Central memory CD8-positive, alpha-beta T cell (primary cell): ENCODE results near the gene TJP3.

Experiments used
- ATAC-seq: fragments of 150-1000 bp; cut with Tn5 transposase; replicated peaks from 2 replicates; pipeline ENCODE4 v1.10.0; 2022; ENCODE audit warnings: mild to moderate bottlenecking, moderate FRiP score, moderate number of reproducible peaks; ENCODE audit not compliant: poor library complexity, severe bottlenecking; ENCODE audit errors: extremely low read depth
- DNase-seq, 2 donors: peaks; one replicate each; pipeline ENCODE4 v3.0.0; 2021; ENCODE audit warnings: low spot score in 2 of 2
- H3K27ac Mint-ChIP-seq: one replicate; pipeline ENCODE4 v1.8.0; 2022; ENCODE audit warnings: low read depth, mild to moderate bottlenecking, moderate library complexity, mixed read lengths
- H3K27me3 Mint-ChIP-seq: one replicate; pipeline ENCODE4 v1.8.0; 2022; ENCODE audit warnings: mixed read lengths
- H3K36me3 Mint-ChIP-seq: one replicate; pipeline ENCODE4 v1.8.0; 2022; ENCODE audit warnings: mild to moderate bottlenecking, moderate library complexity, mixed read lengths; ENCODE audit not compliant: insufficient read depth
- H3K4me1 Mint-ChIP-seq: one replicate; pipeline ENCODE4 v1.8.0; 2022; ENCODE audit warnings: mixed read lengths
- H3K4me3 Mint-ChIP-seq: one replicate; pipeline ENCODE4 v1.8.0; 2022; ENCODE audit warnings: mild to moderate bottlenecking, moderate library complexity, mixed read lengths
- H3K9me3 Mint-ChIP-seq: one replicate; pipeline ENCODE4 v1.8.0; 2022; ENCODE audit warnings: mixed read lengths

The TJP3 gene

GRCh38 chr19:3790209-3790734, 82.1 kb downstream of the TJP3 start:
- H3K4me3 Mint-ChIP-seq, result peak overlapping the region; percentile 40

GRCh38 chr19:3790941-3791340, 82.8 kb downstream of the TJP3 start:
- DNase-seq, result no peak
- Mint-ChIP-seq H3K9me3 (no peaks in the 10 kb centered on the region), H3K4me3 (peak overlapping the region; percentile 40), H3K27me3 (no peaks in the 10 kb centered on the region), H3K36me3 (peaks cover 7% of the 10 kb centered on the region), H3K27ac (peak overlapping the region; percentile 68), H3K4me1 (peaks cover 26% of the 10 kb centered on the region)
- ATAC-seq, result no peak

More at GRCh38 chr19:3790209-3790734, 82.1 kb downstream of the TJP3 start:
- no peak for ATAC-seq
- Mint-ChIP-seq H3K9me3 (no peaks in the 10 kb centered on the region), H3K4me1 (peaks cover 26% of the 10 kb centered on the region), H3K27me3 (no peaks in the 10 kb centered on the region), H3K36me3 (peaks cover 8% of the 10 kb centered on the region), H3K27ac (peak overlapping the region; percentile 68)
- DNase-seq, result no peak

GRCh38 chr19:3792114-3792513, 83.9 kb downstream of the TJP3 start:
- H3K9me3 Mint-ChIP-seq, result peaks cover 5% of the 10 kb centered on the region
- peaks cover 9% of the 10 kb centered on the region for H3K36me3 Mint-ChIP-seq
- H3K4me3 Mint-ChIP-seq, result no peak overlapping the region
- DNase-seq, result no peak
- no peak overlapping the region for H3K27ac Mint-ChIP-seq
- no peaks in the 10 kb centered on the region for H3K27me3 Mint-ChIP-seq
- peaks cover 33% of the 10 kb centered on the region for H3K4me1 Mint-ChIP-seq
- no peak for ATAC-seq

- no peaks in the 10 kb centered on the region for H3K27me3 Mint-ChIP-seq
- peaks cover 11% of the 10 kb centered on the region for H3K36me3 Mint-ChIP-seq
- peaks cover 5% of the 10 kb centered on the region for H3K9me3 Mint-ChIP-seq
- peaks cover 38% of the 10 kb centered on the region for H3K4me1 Mint-ChIP-seq
- ATAC-seq, result no peak
- no peak overlapping the region for H3K27ac Mint-ChIP-seq
- no peak for DNase-seq
- H3K4me3 Mint-ChIP-seq, result no peak overlapping the region
Observed at GRCh38 chr19:3793799-3794198, 85.6 kb downstream of the TJP3 start.

- H3K4me3 Mint-ChIP-seq, result no peak overlapping the region
- ATAC-seq (no peak), DNase-seq (no peak)
- H3K4me1 Mint-ChIP-seq, result peaks cover 29% of the 10 kb centered on the region
- H3K27ac Mint-ChIP-seq, result peak overlapping the region; percentile 10
- peaks cover 12% of the 10 kb centered on the region for H3K36me3 Mint-ChIP-seq
- H3K27me3 Mint-ChIP-seq, result no peaks in the 10 kb centered on the region
- H3K9me3 Mint-ChIP-seq, result peaks cover 5% of the 10 kb centered on the region
Observed at GRCh38 chr19:3796358-3796757, 88.2 kb downstream of the TJP3 start.

GRCh38 chr19:3798137-3798536, 90.0 kb downstream of the TJP3 start:
- H3K9me3 Mint-ChIP-seq, result peaks cover 5% of the 10 kb centered on the region
- ATAC-seq, result peak; percentile 87
- H3K4me1 Mint-ChIP-seq, result peaks cover 31% of the 10 kb centered on the region
- H3K27me3 Mint-ChIP-seq, result no peaks in the 10 kb centered on the region
- peak overlapping the region; percentile 43 for H3K4me3 Mint-ChIP-seq
- H3K27ac Mint-ChIP-seq, result peak overlapping the region; percentile 7
- peak in 1 of 2 donors; percentile 28 for DNase-seq
- peaks cover 14% of the 10 kb centered on the region for H3K36me3 Mint-ChIP-seq
